HepG2 (cell line): ENCODE data around the gene SNED1. TPM values are rescaled to one million over a fixed set of nuclear protein-coding genes. Genes with fewer than 3 reads are reported as not detected.

ENCODE experiments used
- ARID4A ChIP-seq: sonication (generic); formaldehyde crosslinking; IDR thresholded peaks from 2 replicates; pipeline ENCODE4 v1.5.0; 2020; ENCODE audit warnings: mild to moderate bottlenecking, missing genetic modification reagents, borderline replicate concordance
- FOSL2 ChIP-seq: sonication (generic); formaldehyde crosslinking; IDR thresholded peaks from 2 replicates; pipeline ENCODE4 v1.4.0; 2020; ENCODE audit warnings: missing genetic modification reagents
- HNF1B ChIP-seq: sonication (generic); formaldehyde crosslinking; IDR thresholded peaks from 2 replicates; pipeline ENCODE4 v1.5.1; 2020; ENCODE audit warnings: mild to moderate bottlenecking, moderate library complexity, missing genetic modification reagents
- KLF9 ChIP-seq: IDR thresholded peaks from 2 replicates; pipeline ENCODE4 v1.6.1; 2016; ENCODE audit warnings: low read depth
- MZF1 ChIP-seq: sonication (generic); formaldehyde crosslinking; IDR thresholded peaks from 2 replicates; pipeline ENCODE4 v1.8.1; 2023; ENCODE audit warnings: mild to moderate bottlenecking, missing genetic modification reagents, borderline replicate concordance
- PLRG1 ChIP-seq: fragments of 450-650 bp; conservative IDR thresholded peaks from 2 replicates; pipeline ENCODE4 v1.6.1; 2016
- ZNF253 ChIP-seq: sonication (generic); formaldehyde crosslinking; IDR thresholded peaks from 2 replicates; pipeline ENCODE4 v1.8.0; 2022; ENCODE audit warnings: mild to moderate bottlenecking, missing genetic modification reagents, borderline replicate concordance
- ZNF703 ChIP-seq: sonication (generic); formaldehyde crosslinking; IDR thresholded peaks from 2 replicates; pipeline ENCODE4 v1.5.1; 2020; ENCODE audit warnings: missing genetic modification reagents, mild to moderate bottlenecking, moderate library complexity, borderline replicate concordance
- polyA plus RNA-seq, 8 experiments: library from polyadenylated mRNA; depleted of rRNA in 3 of 8; stranded (reverse) in 7 of 8; unstranded in 1 of 8; fragments of >200 nt; fragmentation: Illumina TruSeq in 4 of 8; extraction: Trizol in 4 of 8; gene quantifications; 2 replicates each; pipeline versions ENCODE4 v1.2.1 to v1.2.3, GENCODE V29; 2011 to 2016; ENCODE audit warnings: low read depth in 4 of 8, missing spikeins in 1 of 8, mixed read lengths in 1 of 8; ENCODE audit not compliant: insufficient read depth in 1 of 8
- total RNA-seq, 5 experiments: library from RNA; depleted of rRNA; stranded (reverse); fragments of >200 nt; fragmentation: Illumina TruSeq; extraction: Trizol; gene quantifications; 2 replicates each; pipeline ENCODE4 v1.2.3, GENCODE V29; 2016; ENCODE audit warnings: low read depth in 1 of 5

SNED1 gene
- total and polyA plus RNA-seq, 2 of the 13 experiments (the other 11 are each of a cell fraction or from before 2014, with no cell fraction given): 0.15 to 0.65 TPM

- TF ChIP-seq ARID4A (CRISPR knock-in tag) (no peak), FOSL2 (CRISPR knock-in tag) (no peak), PLRG1 (no peak), ZNF703 (no peak), MZF1 (CRISPR knock-in tag) (no peak), HNF1B (CRISPR knock-in tag) (no peak), KLF9 (no peak), ZNF253 (CRISPR knock-in tag) (no peak)
These were observed 35.6 kb downstream of the SNED1 start (continued) for GRCh38 chr2:241033994-241034393.
